ENCODE data around the gene PRUNE2. TPM values are rescaled to one million over a fixed set of nuclear protein-coding genes. Genes with fewer than 3 reads are reported as not detected.
A peak's percentile ranks its signal among the peaks of the same experiment; 100 is the strongest.
"Not testable (repeated sequence)": the region's sequence is repeated elsewhere in the genome, so short reads cannot be mapped to it uniquely, and the experiment has no call there.

PRUNE2 gene
- total RNA-seq, 1 donor from 2014 or later: 0.63 TPM

- DNase-seq (ENCODE audit: low read depth): no peak
- no peak for TF ChIP-seq CTCF (conservative IDR thresholded peaks at IDR 0.05; ENCODE audit: low read depth, low read length)
- no peak overlapping the region for H3K4me3 ChIP-seq (ENCODE audit: low read depth, low read length)
Measured at GRCh38 chr9:76873821-76874220, 32.1 kb downstream of the PRUNE2 start.

GRCh38 chr9:76873056-76873792, 32.7 kb downstream of the PRUNE2 start:
- TF ChIP-seq CTCF (conservative IDR thresholded peaks at IDR 0.05; ENCODE audit: low read depth, low read length): no peak
- no peak overlapping the region for H3K4me3 ChIP-seq (ENCODE audit: low read depth, low read length)

GRCh38 chr9:76868897-76869296, 37.0 kb downstream of the PRUNE2 start:
- TF ChIP-seq CTCF (conservative IDR thresholded peaks at IDR 0.05; ENCODE audit: low read depth, low read length): no peak
- no peak overlapping the region for H3K4me3 ChIP-seq (ENCODE audit: low read depth, low read length)
- DNase-seq (ENCODE audit: low read depth): no peak

More at GRCh38 chr9:76873056-76873792, 32.7 kb downstream of the PRUNE2 start:
- DNase-seq (ENCODE audit: low read depth): no peak

GRCh38 chr9:76866689-76867088, 39.2 kb downstream of the PRUNE2 start:
- H3K4me3 ChIP-seq (ENCODE audit: low read depth, low read length): peak overlapping the region; percentile 9
- TF ChIP-seq CTCF (conservative IDR thresholded peaks at IDR 0.05; ENCODE audit: low read depth, low read length): no peak
- peak; percentile 84 for DNase-seq (ENCODE audit: low read depth)

- no peak for TF ChIP-seq CTCF (conservative IDR thresholded peaks at IDR 0.05; ENCODE audit: low read depth, low read length)
- no peak overlapping the region for H3K4me3 ChIP-seq (ENCODE audit: low read depth, low read length)
- DNase-seq (ENCODE audit: low read depth): no peak
Measured at GRCh38 chr9:76863832-76864231, 42.1 kb downstream of the PRUNE2 start.

- no peak for TF ChIP-seq CTCF (conservative IDR thresholded peaks at IDR 0.05; ENCODE audit: low read depth, low read length)
- DNase-seq (ENCODE audit: low read depth): no peak
- no peak overlapping the region for H3K4me3 ChIP-seq (ENCODE audit: low read depth, low read length)
Measured at GRCh38 chr9:76859860-76860259, 46.1 kb downstream of the PRUNE2 start.

- DNase-seq (ENCODE audit: low read depth); H3K4me3 ChIP-seq (ENCODE audit: low read depth, low read length): not testable (repeated sequence)
Measured at GRCh38 chr9:76858248-76858647, 47.7 kb downstream of the PRUNE2 start.

Data from epithelial cell of proximal tubule (primary cell).